H9 (cell line): Measurements from ENCODE around the gene APBA2. TPM values are rescaled to one million over a fixed set of nuclear protein-coding genes. Genes with fewer than 3 reads are reported as not detected.
"Not testable (repeated sequence)": the region's sequence is repeated elsewhere in the genome, so short reads cannot be mapped to it uniquely, and the experiment has no call there.

Experiments used
- DNase-seq: peaks from one replicate; pipeline ENCODE4 v3.0.0-alpha.2; 2017
- H2AFZ ChIP-seq: one replicate; pipeline ENCODE4 v1.6.1; 2013; ENCODE audit warnings: mild to moderate bottlenecking, low read length, control low read depth, moderate library complexity
- H2AK5ac ChIP-seq: 2 replicates; pipeline ENCODE4 v1.6.1; 2013; ENCODE audit warnings: low read length, control low read depth, mixed read lengths; ENCODE audit not compliant: insufficient read length
- H2BK120ac ChIP-seq: one replicate; pipeline ENCODE4 v1.6.1; 2013; ENCODE audit warnings: low read depth, mild to moderate bottlenecking, low read length, control low read depth, inconsistent platforms; ENCODE audit not compliant: poor library complexity, severe bottlenecking
- H2BK12ac ChIP-seq: 2 replicates; pipeline ENCODE4 v1.6.1; 2013; ENCODE audit warnings: low read length, control low read depth, mixed read lengths, low read depth; ENCODE audit not compliant: insufficient read length
- H2BK15ac ChIP-seq: 2 replicates; pipeline ENCODE4 v1.6.1; 2013; ENCODE audit warnings: low read depth, low read length, control low read depth
- H2BK20ac ChIP-seq: one replicate; pipeline ENCODE4 v1.6.1; 2013; ENCODE audit warnings: low read depth, mild to moderate bottlenecking, low read length, control low read depth, inconsistent platforms; ENCODE audit not compliant: poor library complexity, severe bottlenecking
- H2BK5ac ChIP-seq: 2 replicates; pipeline ENCODE4 v1.6.1; 2013; ENCODE audit warnings: low read length, control low read depth, mixed read lengths; ENCODE audit not compliant: insufficient read length
- H3K14ac ChIP-seq: 2 replicates; pipeline ENCODE4 v1.6.1; 2013; ENCODE audit warnings: low read length, control low read depth; ENCODE audit not compliant: insufficient read depth
- H3K18ac ChIP-seq: 2 replicates; pipeline ENCODE4 v1.6.1; 2013; ENCODE audit warnings: low read depth, mild to moderate bottlenecking, mixed read lengths, low read length, control low read depth; ENCODE audit not compliant: insufficient read length
- H3K23ac ChIP-seq: 2 replicates; pipeline ENCODE4 v1.6.1; 2013; ENCODE audit warnings: low read length, control low read depth, mixed read lengths, low read depth; ENCODE audit not compliant: insufficient read length
- H3K23me2 ChIP-seq: 2 replicates; pipeline ENCODE4 v1.6.1; 2013; ENCODE audit warnings: low read depth, mild to moderate bottlenecking, mixed read lengths, low read length, control low read depth; ENCODE audit not compliant: insufficient read length, poor library complexity, severe bottlenecking
- H3K27ac ChIP-seq: 2 replicates; pipeline ENCODE4 v1.5.1; 2013; ENCODE audit warnings: low read length, control low read depth, mixed read lengths, low read depth; ENCODE audit not compliant: insufficient read length
- H3K27me3 ChIP-seq: 2 replicates; pipeline ENCODE4 v1.6.1; 2013; ENCODE audit warnings: low read length, control low read depth, inconsistent platforms; ENCODE audit not compliant: insufficient read depth
- H3K4ac ChIP-seq: 2 replicates; pipeline ENCODE4 v1.6.1; 2013; ENCODE audit warnings: low read depth, mild to moderate bottlenecking, control low read depth, inconsistent platforms, low read length, moderate library complexity
- H3K4me1 ChIP-seq: 2 replicates; pipeline ENCODE4 v1.6.1; 2013; ENCODE audit warnings: low read length, control low read depth, inconsistent platforms; ENCODE audit not compliant: insufficient read depth
- H3K4me2 ChIP-seq: 2 replicates; pipeline ENCODE4 v1.6.1; 2013; ENCODE audit warnings: low read length, control low read depth, mixed read lengths; ENCODE audit not compliant: insufficient read length, insufficient read depth
- H3K56ac ChIP-seq: 2 replicates; pipeline ENCODE4 v1.6.1; 2013; ENCODE audit warnings: low read depth, mild to moderate bottlenecking, mixed read lengths, low read length, control low read depth; ENCODE audit not compliant: insufficient read length
- H3K79me1 ChIP-seq: 2 replicates; pipeline ENCODE4 v1.6.1; 2013; ENCODE audit warnings: low read depth, mild to moderate bottlenecking, moderate library complexity, low read length, control low read depth, inconsistent platforms; ENCODE audit not compliant: insufficient read depth, poor library complexity, severe bottlenecking
- H3K79me2 ChIP-seq: 2 replicates; pipeline ENCODE4 v1.6.1; 2013; ENCODE audit warnings: low read length, control low read depth, inconsistent platforms; ENCODE audit not compliant: insufficient read depth
- H3K9ac ChIP-seq: 2 replicates; pipeline ENCODE4 v1.6.1; 2013; ENCODE audit warnings: low read length, control low read depth, mixed read lengths; ENCODE audit not compliant: insufficient read length; ENCODE audit errors: extremely low read depth
- H3K9me3 ChIP-seq: one replicate; pipeline ENCODE4 v1.6.1; 2013; ENCODE audit warnings: low read depth, low read length, inconsistent platforms; ENCODE audit not compliant: control insufficient read depth
- H3T11ph ChIP-seq: one replicate; pipeline ENCODE4 v1.6.1; 2013; ENCODE audit warnings: mild to moderate bottlenecking, low read length, control low read depth, inconsistent platforms
- H4K20me1 ChIP-seq: one replicate; pipeline ENCODE4 v1.6.1; 2013; ENCODE audit not compliant: control insufficient read depth, insufficient read length, insufficient read depth
- H4K5ac ChIP-seq: 2 replicates; pipeline ENCODE4 v1.6.1; 2013; ENCODE audit warnings: low read depth, mild to moderate bottlenecking, mixed read lengths, low read length, control low read depth; ENCODE audit not compliant: insufficient read length
- H4K8ac ChIP-seq: replicated peaks from 2 replicates; pipeline ENCODE4 v1.6.1; 2013; ENCODE audit warnings: low read length, control low read depth, mixed read lengths, low read depth; ENCODE audit not compliant: insufficient read length
- H4K91ac ChIP-seq: 2 replicates; pipeline ENCODE4 v1.6.1; 2013; ENCODE audit warnings: low read depth, mild to moderate bottlenecking, moderate library complexity, mixed read lengths, low read length, control low read depth; ENCODE audit not compliant: insufficient read length
- H3K27ac Mint-ChIP-seq, 3 experiments: 2 replicates in 2 of 3; 3 replicates in 1 of 3; pipeline ENCODE4 v1.8.0; 2020 to 2021; ENCODE audit warnings: mixed read lengths in 3 of 3, mild to moderate bottlenecking in 1 of 3, moderate library complexity in 1 of 3
- H3K27me3 Mint-ChIP-seq: 2 replicates; pipeline ENCODE4 v1.8.0; 2021; ENCODE audit warnings: low read depth, mild to moderate bottlenecking, moderate library complexity, mixed read lengths
- H3K36me3 Mint-ChIP-seq, 3 experiments: 2 replicates in 2 of 3; 3 replicates in 1 of 3; pipeline ENCODE4 v1.8.0; 2020 to 2021; ENCODE audit warnings: low read depth in 3 of 3, mixed read lengths in 3 of 3; ENCODE audit not compliant: insufficient read depth in 1 of 3
- H3K4me1 Mint-ChIP-seq, 2 experiments: 2 replicates each; pipeline ENCODE4 v1.8.0; 2020; ENCODE audit warnings: mixed read lengths in 2 of 2
- H3K4me3 Mint-ChIP-seq, 2 experiments: 2 replicates in 1 of 2; 3 replicates in 1 of 2; pipeline ENCODE4 v1.8.0; 2020 to 2021; ENCODE audit warnings: mild to moderate bottlenecking in 2 of 2, mixed read lengths in 2 of 2, moderate library complexity in 1 of 2
- H3K9me3 Mint-ChIP-seq, 2 experiments: 2 replicates in 1 of 2; 3 replicates in 1 of 2; pipeline ENCODE4 v1.8.0; 2020; ENCODE audit warnings: mild to moderate bottlenecking in 2 of 2, mixed read lengths in 2 of 2, moderate library complexity in 1 of 2
- total RNA-seq: library from RNA; stranded (reverse); gene quantifications from 2 replicates; pipeline ENCODE4 v1.2.1, GENCODE V29; 2021

APBA2 gene
- total RNA-seq, 1 experiment from 2014 or later = 14.3 TPM

- H3K4me3 Mint-ChIP-seq, H2AK5ac ChIP-seq, H3K4ac ChIP-seq, H3K4me1 ChIP-seq, H4K91ac ChIP-seq, H2AFZ ChIP-seq, H2BK15ac ChIP-seq, H2BK20ac ChIP-seq, H3K9ac ChIP-seq, H3K56ac ChIP-seq, H3K4me2 ChIP-seq, H3T11ph ChIP-seq, H3K79me2 ChIP-seq, H3K27ac ChIP-seq, H3K9me3 ChIP-seq, H3K79me1 ChIP-seq, H4K8ac ChIP-seq, H2BK5ac ChIP-seq, H3K27me3 ChIP-seq, H3K27ac Mint-ChIP-seq, H3K18ac ChIP-seq, H3K23ac ChIP-seq, H3K4me1 Mint-ChIP-seq, H3K27me3 Mint-ChIP-seq, H3K23me2 ChIP-seq, DNase-seq, H2BK120ac ChIP-seq, H3K36me3 Mint-ChIP-seq, H4K5ac ChIP-seq, H3K14ac ChIP-seq, H2BK12ac ChIP-seq, H4K20me1 ChIP-seq: not testable (repeated sequence)
- H3K9me3 Mint-ChIP-seq = peaks cover 5 to 11% of the 10 kb centered on the region in 2 experiments; a peak in 4 of 5 replicates
Measured at GRCh38 chr15:29028158-29028557, 142.4 kb downstream of the APBA2 start.
